Mesenchymal stem cell (in vitro differentiated cells and primary cell): Measurements from ENCODE around the gene FAM163A.
"Not testable (repeated sequence)": the region's sequence is repeated elsewhere in the genome, so short reads cannot be mapped to it uniquely, and the experiment has no call there.

Experiments
- DNase-seq: peaks from one replicate; pipeline ENCODE4 v3.0.0-alpha.2; 2013
- H2AFZ ChIP-seq: one replicate; pipeline ENCODE4 v1.6.1; 2013; ENCODE audit warnings: low read depth, mild to moderate bottlenecking, control low read depth, inconsistent platforms, low read length, moderate library complexity
- H2AK5ac ChIP-seq: 2 replicates; pipeline ENCODE4 v1.6.1; 2013; ENCODE audit warnings: low read length, moderate library complexity, mild to moderate bottlenecking, inconsistent platforms; ENCODE audit not compliant: severe bottlenecking
- H2BK120ac ChIP-seq: one replicate; pipeline ENCODE4 v1.6.1; 2013; ENCODE audit warnings: low read depth, mild to moderate bottlenecking, inconsistent platforms, low read length, moderate library complexity
- H2BK12ac ChIP-seq, 2 experiments: one replicate each; pipeline ENCODE4 v1.6.1; 2013; ENCODE audit warnings: inconsistent platforms in 2 of 2, low read length in 2 of 2, mild to moderate bottlenecking in 2 of 2, moderate library complexity in 2 of 2, control low read depth in 1 of 2
- H2BK15ac ChIP-seq: one replicate; pipeline ENCODE4 v1.6.1; 2013; ENCODE audit warnings: mild to moderate bottlenecking, low read depth, inconsistent platforms; ENCODE audit not compliant: poor library complexity, severe bottlenecking
- H2BK5ac ChIP-seq: 2 replicates; pipeline ENCODE4 v1.6.1; 2013; ENCODE audit warnings: low read depth, mild to moderate bottlenecking, low read length, control low read depth, inconsistent platforms; ENCODE audit not compliant: poor library complexity, severe bottlenecking
- H3K14ac ChIP-seq, 2 experiments: one replicate each; pipeline ENCODE4 v1.6.1; 2013; ENCODE audit warnings: inconsistent platforms in 2 of 2, low read length in 2 of 2, control low read depth in 1 of 2, mild to moderate bottlenecking in 1 of 2, moderate library complexity in 1 of 2
- H3K18ac ChIP-seq, 2 experiments: one replicate each; pipeline ENCODE4 v1.6.1; 2013; ENCODE audit warnings: inconsistent platforms in 2 of 2, low read length in 2 of 2, control low read depth in 1 of 2, low read depth in 1 of 2, mild to moderate bottlenecking in 1 of 2
- H3K23ac ChIP-seq, 2 experiments: one replicate each; pipeline ENCODE4 v1.6.1; 2013; ENCODE audit warnings: inconsistent platforms in 2 of 2, low read length in 2 of 2, mild to moderate bottlenecking in 2 of 2, moderate library complexity in 2 of 2, control low read depth in 1 of 2
- H3K27ac ChIP-seq: 2 replicates; pipeline ENCODE4 v1.5.1; 2013; ENCODE audit warnings: mild to moderate bottlenecking, moderate library complexity, low read length, control low read depth, inconsistent platforms; ENCODE audit not compliant: poor library complexity, severe bottlenecking
- H3K27me3 ChIP-seq, 2 experiments: 2 replicates each; pipeline versions ENCODE4 v1.6.1 to v1.7.0; 2013; ENCODE audit warnings: low read length in 2 of 2, mild to moderate bottlenecking in 2 of 2, moderate library complexity in 2 of 2, control low read depth in 1 of 2, inconsistent platforms in 1 of 2; ENCODE audit not compliant: control insufficient read depth in 1 of 2, insufficient read depth in 1 of 2
- H3K36me3 ChIP-seq, 2 experiments: 2 replicates each; pipeline versions ENCODE4 v1.6.1 to v1.7.0; 2013; ENCODE audit warnings: low read length in 2 of 2, control low read depth in 1 of 2, inconsistent platforms in 1 of 2, low read depth in 1 of 2, mild to moderate bottlenecking in 1 of 2; ENCODE audit not compliant: insufficient read depth in 2 of 2, control insufficient read depth in 1 of 2
- H3K4ac ChIP-seq, 2 experiments: one replicate each; pipeline ENCODE4 v1.6.1; 2013; ENCODE audit warnings: inconsistent platforms in 2 of 2, low read length in 2 of 2, mild to moderate bottlenecking in 2 of 2, moderate library complexity in 2 of 2, control low read depth in 1 of 2, low read depth in 1 of 2
- H3K4me1 ChIP-seq: 2 replicates; pipeline ENCODE4 v1.6.1; 2013; ENCODE audit warnings: low read depth, low read length, control low read depth; ENCODE audit not compliant: control insufficient read depth, insufficient read depth
- H3K4me2 ChIP-seq: 2 replicates; pipeline ENCODE4 v1.6.1; 2013; ENCODE audit warnings: low read length, mild to moderate bottlenecking, inconsistent platforms; ENCODE audit not compliant: poor library complexity, severe bottlenecking
- H3K4me3 ChIP-seq, 2 experiments: 2 replicates each; pipeline versions ENCODE4 v1.5.1 to v1.7.0; 2013; ENCODE audit warnings: low read length in 2 of 2, mild to moderate bottlenecking in 2 of 2, control low read depth in 1 of 2, low read depth in 1 of 2; ENCODE audit not compliant: insufficient read depth in 1 of 2
- H3K79me1 ChIP-seq: replicated peaks from 2 replicates; pipeline ENCODE4 v1.6.1; 2013; ENCODE audit warnings: mild to moderate bottlenecking, control low read depth, low read length, inconsistent platforms; ENCODE audit not compliant: poor library complexity, severe bottlenecking
- H3K9ac ChIP-seq: 2 replicates; pipeline ENCODE4 v1.7.0; 2013; ENCODE audit warnings: mild to moderate bottlenecking, low read length, moderate library complexity
- H3K9me3 ChIP-seq: 2 replicates; pipeline ENCODE4 v1.7.0; 2013; ENCODE audit warnings: mild to moderate bottlenecking, low read length; ENCODE audit not compliant: control insufficient read depth
- H4K8ac ChIP-seq: one replicate; pipeline ENCODE4 v1.6.1; 2013; ENCODE audit warnings: inconsistent platforms, mild to moderate bottlenecking, low read length, moderate library complexity
- H4K91ac ChIP-seq: one replicate; pipeline ENCODE4 v1.6.1; 2013; ENCODE audit warnings: mild to moderate bottlenecking, low read length, inconsistent platforms
- WGBS: methylation state at CpG from one replicate; pipeline ENCODE4 v1.1.7; 2013; ENCODE audit warnings: mixed read lengths; 5-methylcytosine and 5-hydroxymethylcytosine counted together

Gene FAM163A

DNA sequence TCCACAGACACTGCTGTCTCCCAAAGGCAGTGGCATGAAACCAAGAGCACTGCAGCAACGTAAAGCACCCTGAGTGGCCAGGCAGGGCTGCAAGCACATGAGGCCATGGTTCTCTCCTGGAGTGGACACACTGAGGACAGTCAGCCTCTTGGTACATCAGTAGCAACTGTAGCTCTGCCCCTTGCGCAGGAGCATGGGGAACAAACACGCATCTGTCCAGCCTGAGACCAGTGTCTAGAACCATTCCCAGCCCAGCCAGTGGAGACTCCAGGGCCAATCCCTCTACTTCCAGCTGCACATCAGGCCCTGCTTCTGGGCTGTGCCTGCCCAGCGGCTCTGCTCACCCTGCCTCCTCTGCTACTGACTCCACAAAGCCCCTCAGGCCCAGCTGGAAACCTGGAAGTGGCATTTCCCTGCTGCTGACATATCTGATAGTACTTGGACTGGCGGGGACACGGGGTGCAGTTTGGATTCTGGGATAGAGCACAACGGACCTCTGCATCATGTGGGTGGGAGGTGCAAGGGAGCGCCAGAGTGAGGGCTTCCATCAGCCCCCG is 85.5 kb downstream of the FAM163A start:
- H2BK120ac ChIP-seq = no peak overlapping the region
- no peak overlapping the region for H2AK5ac ChIP-seq
- H3K4ac ChIP-seq = no peak overlapping the region
- no peak overlapping the region for H4K8ac ChIP-seq
- no peak overlapping the region for H4K91ac ChIP-seq
- no peaks in the 10 kb centered on the region for H3K36me3 ChIP-seq
- H3K27me3 ChIP-seq = peaks cover 32 to 33% of the 10 kb centered on the region in 2 experiments
- WGBS = 94% methylated on average over 9 of the region's 9 CpGs
- no peak for DNase-seq
- H3K14ac ChIP-seq = peak overlapping the region in 1 of 2 experiments; percentile 38
- no peak overlapping the region for H3K27ac ChIP-seq
- no peak overlapping the region for H3K18ac ChIP-seq
- H2AFZ ChIP-seq = no peak overlapping the region
- H2BK12ac ChIP-seq = no peak overlapping the region
- H3K9ac ChIP-seq = no peak overlapping the region
- no peaks in the 10 kb centered on the region for H3K79me1 ChIP-seq
- H2BK5ac ChIP-seq = no peak overlapping the region
- H3K9me3 ChIP-seq = no peaks in the 10 kb centered on the region
- H3K4me2 ChIP-seq = no peak overlapping the region
- H3K23ac ChIP-seq = no peak overlapping the region
- H3K4me3 ChIP-seq = no peak overlapping the region
- no peak overlapping the region for H2BK15ac ChIP-seq
- peaks cover 16% of the 10 kb centered on the region for H3K4me1 ChIP-seq

DNA sequence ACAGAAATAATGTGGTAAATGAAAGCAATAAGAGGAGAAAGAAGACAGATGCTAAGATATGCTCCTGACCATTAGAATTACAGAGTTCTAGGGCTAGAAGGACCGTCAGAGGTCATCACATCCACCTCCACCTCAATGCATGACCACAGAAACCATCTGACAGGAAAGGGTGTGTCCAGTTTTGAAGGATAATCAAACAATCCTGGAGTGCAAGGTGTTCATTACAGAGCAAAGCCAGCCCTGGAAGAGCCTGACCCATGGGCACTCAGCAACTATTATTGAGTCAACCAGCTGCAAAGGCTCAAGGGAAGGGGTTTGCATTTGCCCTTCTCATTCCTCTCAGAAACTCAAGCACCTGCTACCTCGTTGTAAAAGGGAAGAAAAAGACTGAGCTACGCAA is 88.1 kb downstream of the FAM163A start:
- Histone ChIP-seq H4K91ac (no peak overlapping the region), H3K27ac (no peak overlapping the region), H3K36me3 (peaks cover 4% of the 10 kb centered on the region in 2 experiments), H2AFZ (no peak overlapping the region), H3K9me3 (no peaks in the 10 kb centered on the region), H3K18ac (no peak overlapping the region), H2BK120ac (no peak overlapping the region), H3K9ac (no peak overlapping the region), H3K23ac (no peak overlapping the region), H3K4me2 (no peak overlapping the region), H2BK12ac (no peak overlapping the region), H3K14ac (no peak overlapping the region), H2AK5ac (no peak overlapping the region), H3K4ac (no peak overlapping the region), H3K4me3 (no peak overlapping the region), H3K4me1 (peaks cover 10% of the 10 kb centered on the region), H2BK15ac (no peak overlapping the region), H3K27me3 (peaks cover 32 to 33% of the 10 kb centered on the region in 2 experiments), H4K8ac (no peak overlapping the region), H2BK5ac (no peak overlapping the region), H3K79me1 (no peaks in the 10 kb centered on the region)
- DNase-seq = no peak
- 76% methylated on average over 2 of the region's 3 CpGs for WGBS

DNA sequence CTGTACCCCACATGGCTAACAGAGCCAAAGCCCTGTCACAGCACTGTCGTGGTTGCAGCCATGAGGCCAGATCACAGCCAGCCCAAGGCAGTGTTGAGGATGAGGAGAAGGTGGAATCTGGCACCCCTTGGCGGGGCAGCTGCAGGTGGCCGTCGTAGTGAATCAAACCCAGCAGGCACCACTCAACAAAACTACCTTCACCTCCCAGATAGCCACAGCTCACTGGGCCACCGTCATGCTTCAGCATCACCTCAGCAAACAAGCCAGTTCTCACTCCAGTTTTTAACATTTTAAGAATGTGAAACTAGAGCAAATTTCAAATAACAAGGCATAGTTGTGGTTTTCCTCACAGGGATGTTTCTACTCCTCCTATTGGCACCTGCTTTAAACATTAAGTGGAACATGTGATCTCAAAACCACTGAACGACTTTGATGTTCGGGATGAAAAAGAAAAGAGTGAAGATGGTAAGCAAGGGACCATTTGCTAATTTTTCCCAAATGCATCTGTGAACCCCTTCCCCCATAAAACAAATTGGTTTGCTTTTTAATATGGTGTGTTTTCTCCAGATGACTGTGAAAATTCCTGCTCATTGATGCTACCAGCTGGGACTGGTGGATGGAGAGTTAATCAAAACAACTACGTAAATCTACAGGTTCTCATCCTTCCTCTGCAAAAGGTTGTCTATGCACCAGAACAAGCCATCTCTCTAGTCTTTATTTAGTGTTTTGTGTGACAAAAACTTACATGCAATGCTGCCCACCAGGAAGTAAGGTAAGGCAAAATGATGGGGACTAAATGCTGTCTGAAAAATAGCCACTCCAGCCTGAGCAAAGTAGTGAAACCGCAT is 89.0 kb downstream of the FAM163A start:
- Histone ChIP-seq H3K27ac (peak overlapping the region; percentile 47), H3K9ac (no peak overlapping the region), H3K27me3 (peaks cover 27 to 33% of the 10 kb centered on the region in 2 experiments), H2BK12ac (no peak overlapping the region), H2BK120ac (no peak overlapping the region), H4K91ac (no peak overlapping the region), H4K8ac (no peak overlapping the region), H3K18ac (no peak overlapping the region), H3K4me3 (no peak overlapping the region), H2BK15ac (no peak overlapping the region), H3K9me3 (no peaks in the 10 kb centered on the region), H2BK5ac (no peak overlapping the region), H3K79me1 (no peaks in the 10 kb centered on the region), H3K4me2 (peak overlapping the region; percentile 32), H3K23ac (peak overlapping the region in 1 of 2 experiments; percentile 78), H2AK5ac (no peak overlapping the region), H3K36me3 (peaks cover 4 to 6% of the 10 kb centered on the region in 2 experiments), H3K14ac (peak overlapping the region in 1 of 2 experiments; percentile 95), H3K4me1 (peaks cover 10% of the 10 kb centered on the region), H2AFZ (no peak overlapping the region), H3K4ac (no peak overlapping the region)
- no peak for DNase-seq
- 92% methylated on average over 7 of the region's 9 CpGs for WGBS

DNA sequence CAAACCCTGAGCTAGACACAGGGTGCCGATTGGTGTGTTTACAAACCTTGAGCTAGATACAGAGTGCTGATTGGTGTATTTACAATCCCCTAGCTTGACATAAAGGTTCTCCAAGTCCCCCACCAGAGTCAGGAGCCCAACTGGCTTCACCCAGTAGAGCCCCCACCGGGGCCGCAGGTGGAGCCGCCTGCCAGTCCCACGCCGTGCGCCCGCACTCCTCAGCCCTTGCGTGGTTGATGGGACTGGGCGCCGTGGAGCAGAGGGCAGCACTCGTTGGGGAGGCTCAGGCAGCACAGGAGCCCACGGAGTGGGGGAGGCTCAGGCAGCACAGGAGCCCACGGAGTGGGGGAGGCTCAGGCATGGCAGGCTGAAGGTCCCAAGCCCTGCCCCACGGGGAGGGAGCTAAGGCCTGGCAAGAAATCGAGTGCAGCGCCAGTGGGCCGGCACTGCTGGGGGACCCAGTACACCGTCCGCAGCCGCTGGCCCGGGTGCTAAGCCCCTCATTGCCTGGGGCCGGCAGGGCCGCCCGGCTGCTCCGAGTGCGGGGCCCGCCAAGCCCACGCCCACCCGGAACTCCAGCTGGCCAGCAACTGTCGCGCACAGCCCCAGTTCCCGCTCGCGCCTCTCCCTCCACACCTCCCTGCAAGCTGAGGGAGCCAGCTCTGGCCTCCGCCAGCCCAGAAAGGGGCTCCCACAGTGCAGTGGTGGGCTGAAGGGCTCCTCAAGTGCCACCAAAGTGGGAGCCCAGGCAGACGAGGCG is 93.8 kb downstream of the FAM163A start:
- H2AFZ ChIP-seq = not testable (repeated sequence)

More for the DNA sequence above, 93.8 kb downstream of the FAM163A start:
- H3K4ac ChIP-seq, H3K27ac ChIP-seq, H3K27me3 ChIP-seq, H3K4me1 ChIP-seq, H3K4me2 ChIP-seq, H2BK120ac ChIP-seq, H3K9me3 ChIP-seq, H4K91ac ChIP-seq, DNase-seq, H2BK15ac ChIP-seq, H3K9ac ChIP-seq, H2BK5ac ChIP-seq, H2BK12ac ChIP-seq, H3K23ac ChIP-seq, H4K8ac ChIP-seq, H3K18ac ChIP-seq, H3K4me3 ChIP-seq, H3K14ac ChIP-seq, H2AK5ac ChIP-seq: not testable (repeated sequence)
- Histone ChIP-seq H3K36me3 (peaks cover 15 to 25% of the 10 kb centered on the region in 2 experiments), H3K79me1 (peaks cover 11% of the 10 kb centered on the region)
- WGBS = 99% methylated on average over 35 of the region's 38 CpGs
